CD4-positive, alpha-beta T cell treated with Interleukin-6 for 4 hours (primary cell): Measurements from ENCODE around the gene CUEDC1.
"Not testable (repeated sequence)": the region's sequence is repeated elsewhere in the genome, so short reads cannot be mapped to it uniquely, and the experiment has no call there.

Experiments
- DNase-seq: peaks from one replicate; pipeline ENCODE4 v3.0.0-alpha.2; 2020; ENCODE audit warnings: mixed read lengths

The CUEDC1 gene

DNA sequence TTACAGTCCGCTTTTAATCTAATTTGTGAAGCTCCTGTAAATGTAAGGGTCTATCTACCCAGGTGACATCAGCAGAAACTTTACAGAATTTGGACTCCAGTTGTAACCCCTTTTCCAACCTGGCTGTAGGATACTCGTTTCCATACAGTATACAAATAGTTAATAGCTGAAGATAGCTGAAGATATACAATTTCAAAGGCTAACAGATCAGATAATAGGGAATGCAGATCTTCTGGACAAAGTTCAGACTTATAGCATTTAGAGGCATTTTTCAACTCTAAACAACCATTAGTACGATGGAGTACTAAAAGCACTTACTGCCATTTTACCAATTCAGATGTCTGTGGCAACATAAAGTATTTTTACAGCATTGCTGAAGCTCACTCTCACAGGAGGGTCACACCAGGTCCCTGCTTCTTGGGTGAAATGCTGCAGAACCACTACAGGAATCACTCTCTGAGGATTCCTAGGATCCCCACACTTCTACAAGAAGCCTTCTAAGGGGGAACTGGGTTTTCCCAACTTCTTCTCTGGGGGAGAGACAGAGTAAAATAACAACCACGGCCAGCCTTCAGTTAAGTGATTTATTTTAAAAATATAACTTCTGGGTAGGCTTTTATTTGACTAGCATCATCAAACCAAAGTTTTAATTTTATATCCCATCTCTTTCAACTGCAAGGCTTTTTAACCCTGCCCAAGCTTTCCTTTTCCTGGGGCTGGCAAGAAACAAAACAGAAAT lies 29.9 kb upstream of the CUEDC1 start:
- no peak for DNase-seq

DNA sequence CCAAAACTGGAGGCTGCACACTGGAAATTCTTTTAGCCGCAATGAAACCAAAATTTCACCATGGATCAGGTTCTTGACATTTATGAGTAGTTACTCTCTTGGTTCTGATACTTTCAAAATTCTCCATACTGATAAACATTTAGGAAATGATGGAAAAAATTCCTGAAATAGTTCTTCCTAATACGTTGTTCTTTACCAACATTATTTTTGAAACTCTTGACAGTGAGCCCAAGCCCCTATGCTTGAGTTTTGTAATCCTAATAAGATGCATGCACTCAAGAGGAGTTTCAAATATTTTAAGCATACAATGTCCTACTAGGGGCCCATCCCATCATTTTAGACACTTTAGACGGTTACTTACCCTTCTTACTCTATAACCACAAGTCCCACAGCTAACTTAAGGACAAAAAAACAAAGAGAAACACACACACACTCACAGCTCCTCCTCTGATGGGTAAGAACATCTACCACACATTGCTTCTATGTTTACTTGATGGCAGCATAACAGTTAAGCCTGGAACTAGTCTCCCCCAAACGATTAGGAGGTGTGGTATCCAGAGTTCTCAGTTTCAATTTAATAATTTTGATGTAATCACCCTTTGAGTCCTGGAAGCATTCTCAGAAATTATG lies 29.2 kb upstream of the CUEDC1 start:
- DNase-seq: no peak

- DNase-seq: no peak
Measured at GRCh38 chr17:57983446-57983845, 28.2 kb upstream of the CUEDC1 start.

DNA sequence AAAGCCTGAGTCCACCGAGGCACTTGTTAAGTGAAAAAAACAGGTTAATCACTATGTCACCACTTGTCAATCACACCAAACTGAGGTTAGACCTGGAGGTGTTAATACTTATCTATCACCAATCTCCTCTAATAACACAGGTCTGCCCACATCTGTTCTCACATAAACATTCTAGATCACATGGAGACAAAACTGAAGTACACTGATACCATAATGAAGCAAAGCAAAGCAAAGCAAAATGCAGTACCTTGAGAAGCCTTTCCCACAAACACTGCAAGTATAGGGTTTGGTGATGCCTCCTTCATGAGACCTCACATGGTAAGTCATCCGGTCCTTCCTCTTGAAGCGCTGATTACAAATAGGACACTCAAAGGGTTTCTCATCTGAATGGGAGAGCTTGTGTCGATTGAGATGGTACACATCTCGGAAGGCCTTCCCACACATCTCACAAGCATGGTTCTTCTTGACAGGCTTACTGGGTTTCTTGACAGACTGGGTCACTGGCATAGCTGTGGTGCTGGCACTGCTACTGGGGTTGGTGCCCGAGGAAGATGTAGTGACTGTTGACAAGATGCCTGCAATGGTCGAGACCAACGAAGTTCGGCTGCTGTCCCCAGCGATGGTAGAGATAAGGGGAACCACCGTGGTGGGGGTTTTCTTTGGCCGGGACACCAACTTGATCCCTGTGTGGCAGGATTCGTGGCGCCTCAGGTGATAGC lies 27.4 kb upstream of the CUEDC1 start:
- no peak for DNase-seq

- DNase-seq: no peak
Measured at GRCh38 chr17:57980522-57980921, 25.3 kb upstream of the CUEDC1 start.

GRCh38 chr17:57979076-57979475 lies 23.9 kb upstream of the CUEDC1 start:
- DNase-seq: no peak

DNA sequence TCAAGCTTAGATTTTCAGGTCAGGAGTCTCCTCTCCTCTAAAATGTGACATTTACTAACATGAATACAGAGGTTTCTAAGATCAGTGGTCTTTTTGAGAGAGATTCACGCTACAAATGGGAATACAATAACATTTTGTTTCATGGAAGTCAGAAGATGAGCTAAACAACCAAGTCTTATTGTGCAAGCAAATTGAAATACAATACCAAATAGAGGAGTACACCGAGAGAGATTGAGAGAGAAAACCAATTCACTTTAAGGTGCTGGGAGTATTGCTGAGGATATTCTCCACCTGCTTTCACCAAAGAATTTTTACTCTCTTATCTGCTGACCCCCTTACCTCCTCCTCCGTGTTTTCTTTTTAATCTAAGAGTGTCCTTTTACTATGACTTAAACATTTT lies 21.4 kb upstream of the CUEDC1 start:
- no peak for DNase-seq

GRCh38 chr17:57975044-57975443 lies 19.8 kb upstream of the CUEDC1 start:
- DNase-seq: no peak

- not testable (repeated sequence) for DNase-seq
Measured at GRCh38 chr17:57974053-57974824, 19.0 kb upstream of the CUEDC1 start.

DNA sequence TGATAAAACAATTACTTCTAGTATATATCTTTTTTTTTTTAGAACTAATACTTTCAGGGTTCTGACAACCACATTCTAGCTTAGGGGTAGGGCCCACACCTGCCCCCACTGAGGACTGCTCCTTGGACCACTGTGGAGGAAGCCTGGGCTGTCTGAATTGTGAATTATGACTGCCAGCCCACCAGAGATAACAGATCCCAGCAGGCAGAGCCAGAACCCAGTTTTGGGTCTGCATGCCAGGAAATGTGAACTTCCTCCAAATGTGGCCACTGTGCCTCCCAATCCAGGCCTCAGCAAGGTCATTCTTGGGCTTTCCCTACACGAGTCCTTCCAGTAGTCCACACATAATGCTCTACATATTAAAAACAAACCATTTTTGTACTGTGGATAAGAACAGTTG lies 16.9 kb upstream of the CUEDC1 start:
- DNase-seq: no peak

DNA sequence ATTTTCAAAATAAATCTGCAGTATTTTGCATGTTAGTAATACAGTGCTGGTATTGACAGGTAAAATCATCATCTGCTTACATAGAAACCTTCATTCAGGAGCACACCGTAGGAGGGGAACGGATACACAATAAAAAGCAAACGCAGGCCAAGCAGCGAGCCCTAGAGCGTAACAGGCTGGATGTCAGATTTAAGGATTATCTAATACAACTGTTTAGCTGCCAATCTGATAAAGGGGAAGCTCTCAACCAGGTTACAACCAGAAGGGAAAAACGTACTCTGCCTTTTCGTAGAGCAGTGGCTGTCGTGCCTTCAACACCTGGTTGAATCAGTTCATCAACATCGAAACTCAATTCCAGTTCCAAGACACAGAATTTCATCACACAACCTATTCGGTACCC lies 16.4 kb upstream of the CUEDC1 start:
- no peak for DNase-seq

- DNase-seq: no peak
Measured at GRCh38 chr17:57970710-57971109, 15.5 kb upstream of the CUEDC1 start.

GRCh38 chr17:57968456-57968855 lies 13.2 kb upstream of the CUEDC1 start:
- no peak for DNase-seq

DNA sequence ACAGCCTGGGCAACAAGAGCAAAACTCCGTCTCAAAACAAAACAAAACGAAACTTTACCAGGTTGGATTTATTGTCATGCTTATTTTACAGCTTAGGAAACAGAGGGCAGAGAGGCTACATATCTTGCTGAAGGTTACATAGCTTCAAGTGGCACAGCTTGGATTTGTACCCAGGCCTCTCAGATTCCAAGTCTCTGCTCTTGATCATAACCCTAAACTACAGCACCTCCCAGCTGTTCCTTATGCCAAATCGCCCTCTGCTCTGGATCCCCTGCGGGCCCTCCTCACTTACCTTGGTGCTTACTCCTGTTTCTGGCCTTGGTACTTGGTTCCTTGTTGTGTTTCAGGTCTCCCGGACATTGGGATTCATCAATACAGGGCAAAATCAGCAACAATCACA lies 11.7 kb upstream of the CUEDC1 start:
- no peak for DNase-seq

- no peak for DNase-seq
Measured at GRCh38 chr17:57966246-57966645, 11.0 kb upstream of the CUEDC1 start.

- no peak for DNase-seq
Measured at GRCh38 chr17:57965521-57966160, 10.4 kb upstream of the CUEDC1 start.

DNA sequence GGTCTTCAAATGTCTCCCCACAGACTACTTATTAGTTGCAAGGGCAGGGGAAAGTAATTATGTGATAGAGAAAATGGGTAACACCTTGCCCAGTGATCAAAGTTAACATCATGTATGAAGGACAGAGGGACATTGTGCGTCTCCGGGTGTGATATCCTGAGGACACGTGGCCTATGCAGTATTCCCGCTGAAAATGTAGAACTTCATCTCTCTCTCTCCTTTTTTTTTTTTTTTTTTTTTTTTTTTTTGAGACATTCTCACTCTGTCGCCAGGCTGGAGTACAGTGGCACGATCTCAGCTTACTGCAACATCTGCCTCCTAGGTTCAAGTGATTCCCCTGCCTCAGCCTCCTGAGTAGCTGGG lies 7.9 kb upstream of the CUEDC1 start:
- no peak for DNase-seq

DNA sequence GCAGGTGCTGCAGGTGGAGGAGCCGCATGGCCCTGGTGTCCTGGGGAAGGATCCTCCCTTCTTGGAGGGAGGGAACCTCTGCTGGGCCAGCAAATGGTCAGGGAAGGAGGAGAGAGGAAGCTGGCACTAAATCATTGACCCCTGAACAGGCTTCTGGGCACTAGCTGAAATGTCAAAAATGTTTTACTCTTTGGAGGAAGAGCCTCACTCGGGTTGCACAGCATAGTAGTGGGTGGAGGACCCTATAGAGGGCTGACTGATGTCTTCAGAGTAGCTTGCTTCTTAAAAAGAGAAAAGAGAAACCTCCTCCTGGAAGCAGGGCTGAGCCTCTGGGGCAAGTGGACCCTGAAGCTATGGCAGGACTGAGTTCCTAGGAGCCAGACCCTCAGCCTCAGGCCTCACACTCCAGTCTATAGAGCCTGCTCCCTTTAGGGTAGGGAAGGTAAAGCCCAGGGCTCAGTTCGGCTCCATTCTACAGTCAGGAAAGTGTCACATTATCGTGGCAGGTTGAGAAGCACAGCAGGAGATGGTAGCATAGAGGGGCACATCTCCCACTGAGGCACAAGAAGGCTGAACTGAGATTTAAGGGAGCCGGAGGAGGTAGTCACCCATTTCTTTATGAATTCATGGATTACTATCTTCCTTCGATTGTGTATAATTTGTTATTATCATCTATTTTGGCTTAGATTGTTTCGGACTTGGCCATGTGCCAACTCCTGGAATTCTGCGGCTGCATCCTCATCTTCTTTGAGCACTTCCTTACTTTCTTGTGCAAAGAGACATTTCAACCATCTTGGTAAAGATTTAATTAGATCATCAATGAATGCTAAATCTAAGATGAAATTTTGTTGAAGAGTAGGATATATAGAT lies 7.3 kb upstream of the CUEDC1 start:
- no peak for DNase-seq

GRCh38 chr17:57959929-57960328 lies 4.7 kb upstream of the CUEDC1 start:
- no peak for DNase-seq

GRCh38 chr17:57958391-57958790 lies 3.2 kb upstream of the CUEDC1 start:
- DNase-seq: not testable (repeated sequence)

DNA sequence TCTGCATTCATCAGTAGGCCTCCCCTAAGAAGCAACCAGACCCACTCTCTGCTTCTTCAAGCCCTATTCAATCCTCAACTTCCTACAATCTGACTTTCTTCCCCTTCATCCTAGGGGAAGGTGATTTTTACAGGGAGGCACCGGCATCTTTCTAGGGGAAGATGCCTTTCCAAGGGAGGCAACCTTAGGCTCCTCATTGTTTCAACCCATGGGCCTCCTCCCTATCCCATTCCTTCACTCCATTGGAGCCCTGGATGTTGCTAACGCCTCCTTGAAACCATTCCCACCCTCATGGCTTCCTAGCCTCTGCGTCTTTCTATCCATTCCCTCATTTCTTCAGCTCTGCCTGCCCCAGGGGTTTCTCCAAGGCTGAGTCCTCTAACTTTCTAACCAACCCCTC lies 2.7 kb upstream of the CUEDC1 start:
- no peak for DNase-seq
